Measurements from ENCODE around the gene ELOVL6. TPM values are rescaled to one million over a fixed set of nuclear protein-coding genes. Genes with fewer than 3 reads are reported as not detected.

Gene ELOVL6
- total RNA-seq, 2 experiments from 2014 or later = 1.6 to 2.9 TPM

GRCh38 chr4:110137829-110138228, 60.6 kb downstream of the ELOVL6 start:
- no peaks in the 10 kb centered on the region for H3K27me3 ChIP-seq (ENCODE audit: control insufficient read depth in 1 of 2, insufficient read depth in 2 of 2, low read length in 2 of 2)
- no peaks in the 10 kb centered on the region for H3K36me3 Mint-ChIP-seq (ENCODE audit: low read depth)
- no peak for TF ChIP-seq CTCF (IDR thresholded peaks at IDR 0.05)
- no peaks in the 10 kb centered on the region for H3K9me3 ChIP-seq (ENCODE audit: control insufficient read depth in 1 of 2, insufficient read depth in 1 of 2, low read length in 2 of 2)
- H3K27ac ChIP-seq (ENCODE audit: low read depth in 1 of 2, low read length in 2 of 2) = no peak overlapping the region
- no peak for DNase-seq
- no peaks in the 10 kb centered on the region for H3K36me3 ChIP-seq (ENCODE audit: insufficient read depth, low read length)
- ATAC-seq (ENCODE audit: poor library complexity) = no peak
- H3K9me3 Mint-ChIP-seq = no peaks in the 10 kb centered on the region
- ChIA-PET POLR2A (interaction anchor here (0.5 to 1.8 kb wide), 2 partner anchors 28 to 780 kb away, joined by 4 read pairs; no protein-coding TSS in a partner anchor), CTCF (interaction anchor here (1.1 kb wide), 1 partner anchor 11 kb away, joined by 3 read pairs; no protein-coding TSS in a partner anchor)
- H3K4me1 Mint-ChIP-seq (ENCODE audit: low read depth) = no peaks in the 10 kb centered on the region
- H3K4me3 Mint-ChIP-seq = no peak overlapping the region
- no peak overlapping the region for H3K27ac Mint-ChIP-seq
- intact Hi-C loops (cut with DNase I, micrococcal nuclease) = no loop called here
- H3K27me3 Mint-ChIP-seq = no peaks in the 10 kb centered on the region
- no peaks in the 10 kb centered on the region for H3K4me1 ChIP-seq (ENCODE audit: insufficient read depth, low read length)
- H3K4me3 ChIP-seq (ENCODE audit: low read length) = no peak overlapping the region

GRCh38 chr4:110135523-110135922, 62.9 kb downstream of the ELOVL6 start:
- no peak overlapping the region for H3K27ac ChIP-seq (ENCODE audit: low read depth in 1 of 2, low read length in 2 of 2)
- Mint-ChIP-seq H3K4me3 (no peak overlapping the region), H3K9me3 (no peaks in the 10 kb centered on the region), H3K27me3 (no peaks in the 10 kb centered on the region), H3K27ac (no peak overlapping the region), H3K4me1 (ENCODE audit: low read depth) (no peaks in the 10 kb centered on the region), H3K36me3 (ENCODE audit: low read depth) (no peaks in the 10 kb centered on the region)
- H3K4me1 ChIP-seq (ENCODE audit: insufficient read depth, low read length) = no peaks in the 10 kb centered on the region
- ATAC-seq (ENCODE audit: poor library complexity) (no peak), DNase-seq (no peak)
- POLR2A ChIA-PET = no interaction called here
- CTCF ChIA-PET = interaction anchor here (1.0 kb wide), 1 partner anchor 21 kb away, joined by 3 read pairs; no protein-coding TSS in a partner anchor
- no peaks in the 10 kb centered on the region for H3K27me3 ChIP-seq (ENCODE audit: control insufficient read depth in 1 of 2, insufficient read depth in 2 of 2, low read length in 2 of 2)
- no peak for TF ChIP-seq CTCF (IDR thresholded peaks at IDR 0.05)
- intact Hi-C loops (cut with DNase I, micrococcal nuclease) = no loop called here
- H3K4me3 ChIP-seq (ENCODE audit: low read length) = no peak overlapping the region
- no peaks in the 10 kb centered on the region for H3K9me3 ChIP-seq (ENCODE audit: control insufficient read depth in 1 of 2, insufficient read depth in 1 of 2, low read length in 2 of 2)
- no peaks in the 10 kb centered on the region for H3K36me3 ChIP-seq (ENCODE audit: insufficient read depth, low read length)

- Mint-ChIP-seq H3K4me1 (ENCODE audit: low read depth) (no peaks in the 10 kb centered on the region), H3K4me3 (no peak overlapping the region), H3K36me3 (ENCODE audit: low read depth) (no peaks in the 10 kb centered on the region), H3K27ac (no peak overlapping the region), H3K27me3 (no peaks in the 10 kb centered on the region), H3K9me3 (no peaks in the 10 kb centered on the region)
- Histone ChIP-seq H3K9me3 (ENCODE audit: control insufficient read depth in 1 of 2, insufficient read depth in 1 of 2, low read length in 2 of 2) (no peaks in the 10 kb centered on the region), H3K36me3 (ENCODE audit: insufficient read depth, low read length) (no peaks in the 10 kb centered on the region), H3K27me3 (ENCODE audit: control insufficient read depth in 1 of 2, insufficient read depth in 2 of 2, low read length in 2 of 2) (no peaks in the 10 kb centered on the region), H3K27ac (ENCODE audit: low read depth in 1 of 2, low read length in 2 of 2) (no peak overlapping the region), H3K4me1 (ENCODE audit: insufficient read depth, low read length) (no peaks in the 10 kb centered on the region), H3K4me3 (ENCODE audit: low read length) (no peak overlapping the region)
- ChIA-PET POLR2A (no interaction called here), CTCF (no interaction called here)
- intact Hi-C loops (cut with DNase I, micrococcal nuclease) = no loop called here
- no peak for TF ChIP-seq CTCF (IDR thresholded peaks at IDR 0.05)
- DNase-seq (no peak), ATAC-seq (ENCODE audit: poor library complexity) (no peak)
These were observed 63.3 kb downstream of the ELOVL6 start for GRCh38 chr4:110135076-110135475.
